Muscle of back (tissue), 11 donors: ENCODE data around the gene NME8. TPM values are rescaled to one million over a fixed set of nuclear protein-coding genes. Genes with fewer than 3 reads are reported as not detected.
A peak's percentile ranks its signal among the peaks of the same experiment; 100 is the strongest.

Source experiments
- DNase-seq, 3 donors: peaks; one replicate each; pipeline versions ENCODE4 v3.0.0 to v3.0.0-alpha.2; 2013
- polyA plus RNA-seq, 10 donors: library from polyadenylated mRNA; unstranded; fragments of 120-200 nt; gene quantifications; one replicate each; pipeline ENCODE4 v1.2.1, GENCODE V29; 2013; ENCODE audit not compliant: insufficient read length in 10 of 10

Gene NME8
- polyA plus RNA-seq, 10 donors, result 0.31 to 0.50 (median 0.42) TPM; not detected in 6

DNA sequence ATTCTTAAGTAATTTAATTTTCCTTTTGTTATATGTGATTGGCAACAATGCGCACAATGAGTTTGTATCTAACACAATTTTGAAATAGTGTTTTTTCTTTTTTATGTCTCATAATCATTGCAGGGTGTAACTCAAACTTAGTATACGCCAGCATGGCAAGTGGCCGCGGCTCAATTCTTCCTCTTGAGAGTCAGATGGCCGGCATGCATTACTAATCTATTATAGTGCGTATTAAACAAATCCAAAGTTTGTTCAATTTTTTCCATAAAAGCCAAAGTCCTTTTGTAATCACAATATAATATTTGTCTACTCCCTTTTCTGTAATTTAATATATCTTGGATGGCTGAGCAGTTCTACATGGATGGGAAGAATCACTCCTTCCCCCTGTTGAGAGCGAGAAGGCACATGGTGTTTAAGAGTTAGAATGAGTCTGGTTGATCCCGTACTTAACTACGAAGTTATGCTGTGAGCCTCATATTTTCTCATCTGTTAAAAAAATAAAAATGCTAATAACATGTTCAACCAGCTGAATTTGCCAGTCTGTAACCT is 84.7 kb downstream of the NME8 start:
- DNase-seq, result peak in 1 of 3 donors; percentile 50

DNA sequence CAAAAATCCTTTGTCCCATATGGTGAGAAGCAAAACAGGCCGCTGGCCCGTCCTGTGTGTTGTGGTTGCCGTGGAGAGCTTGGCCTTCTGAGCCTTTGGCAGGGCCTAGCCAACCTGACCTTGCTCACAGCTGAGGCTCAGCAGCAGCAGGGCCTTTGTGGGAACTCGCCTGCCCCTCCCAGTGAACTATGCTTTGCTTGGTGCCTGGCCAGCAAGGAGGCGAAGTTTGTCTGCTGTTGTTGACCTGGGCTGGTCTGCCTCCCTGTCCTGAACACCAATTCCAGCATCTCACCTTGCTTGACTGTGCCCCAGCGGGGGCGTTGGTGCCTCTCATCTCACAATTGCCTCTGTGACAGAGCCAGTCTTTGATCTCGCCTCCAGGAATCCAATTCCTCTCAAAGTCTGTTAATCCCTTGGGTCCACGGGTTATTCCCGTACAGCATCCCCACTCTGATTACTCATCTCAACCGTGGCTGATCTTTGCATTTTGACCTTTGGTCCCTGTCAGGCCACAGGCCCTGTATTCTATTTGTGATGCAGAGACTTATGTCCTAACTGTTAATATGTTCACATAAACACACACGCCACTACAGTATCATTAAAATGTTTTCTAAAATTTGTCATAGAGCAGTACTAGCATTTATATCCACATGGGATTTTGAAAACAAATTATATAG is 94.7 kb downstream of the NME8 start:
- peak; percentile 77 to 91 (median 83) for DNase-seq

DNA sequence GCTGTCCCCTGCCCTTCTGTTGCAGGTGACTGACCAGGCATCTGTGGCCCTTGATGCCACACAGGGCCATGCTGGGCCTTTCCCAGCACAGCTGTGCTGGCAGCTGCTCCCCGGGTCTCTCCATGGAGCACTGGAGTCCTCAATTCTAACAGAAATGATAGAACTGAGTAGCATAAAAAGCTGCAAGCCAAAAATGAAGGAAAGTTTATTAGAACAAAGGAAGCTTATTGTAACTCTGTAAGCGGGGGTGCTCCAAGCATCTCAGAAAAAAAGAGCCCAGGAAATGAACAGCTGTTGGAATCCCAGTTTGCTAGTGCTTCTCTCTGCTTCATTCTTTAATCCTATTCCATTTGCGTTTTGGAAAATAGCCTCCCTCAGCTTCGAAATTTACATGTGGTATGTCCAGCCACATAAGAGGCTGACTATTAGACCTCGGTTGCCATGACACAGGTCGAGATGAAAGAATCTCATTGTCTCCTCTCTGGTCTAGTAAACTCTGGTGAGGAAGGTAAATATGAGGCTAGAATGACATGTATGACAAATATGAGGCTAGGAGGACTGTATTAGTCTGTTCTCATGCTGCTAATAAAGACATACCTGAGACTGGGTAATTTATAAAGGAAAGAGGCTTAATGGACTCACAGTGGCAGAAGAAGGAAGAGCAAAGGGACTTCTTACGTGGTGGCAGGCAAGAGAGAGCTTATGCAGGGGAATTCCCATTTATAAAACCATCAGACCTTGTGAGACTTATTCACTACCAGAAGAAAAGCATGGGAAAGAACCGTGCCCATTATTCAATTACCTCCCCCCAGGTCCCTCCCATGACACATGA is 95.7 kb downstream of the NME8 start:
- peak; percentile 59 to 85 (median 72) for DNase-seq

DNA sequence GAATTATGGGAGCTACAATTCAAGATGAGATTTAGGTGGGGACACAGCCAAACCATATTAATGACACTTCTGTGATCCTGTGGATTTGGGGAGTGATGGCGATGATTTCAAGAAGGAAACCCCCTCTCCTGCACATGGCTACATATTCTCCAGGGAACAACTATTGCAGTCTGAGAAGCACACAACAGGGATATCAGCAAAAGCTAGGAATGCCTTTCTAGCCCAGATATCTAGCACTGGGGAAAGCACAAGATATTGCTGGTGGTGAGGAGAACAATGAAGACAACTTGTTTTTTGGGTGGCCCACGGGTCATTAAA is 96.3 kb downstream of the NME8 start:
- no peak for DNase-seq

DNA sequence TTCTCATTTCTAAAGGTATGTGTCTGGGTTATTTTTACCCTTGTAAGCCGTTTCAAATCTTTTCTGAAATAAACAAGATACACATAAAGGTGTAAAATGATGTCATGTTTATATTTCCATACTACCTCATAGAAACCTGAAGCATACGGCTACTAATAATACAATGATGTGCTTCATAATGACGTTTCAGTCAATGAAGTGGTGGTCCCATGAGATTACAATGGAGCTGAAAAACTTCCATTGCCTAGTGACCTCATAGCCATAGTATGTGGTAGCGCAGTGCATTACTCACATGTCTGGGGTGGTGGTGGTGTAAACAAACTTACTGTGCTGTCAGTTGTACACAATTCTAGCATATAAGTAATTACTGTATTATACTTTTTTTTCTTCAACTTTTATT is 96.9 kb downstream of the NME8 start:
- no peak for DNase-seq

- no peak for DNase-seq
Observed at GRCh38 chr7:37947138-37947940, 98.9 kb downstream of the NME8 start.

GRCh38 chr7:37947941-37948210 is 99.5 kb downstream of the NME8 start:
- no peak for DNase-seq

Other genes starting within 250 kb of the NME8 start
- gene GPR141, start 164.8 kb upstream of the NME8 start, polyA plus RNA-seq, result 1 to 10 TPM in 1 of 10 donors, under 1 TPM in 6, not detected in 3; 0.14 to 1.4 (median 0.54) TPM
- gene SFRP4, start 68.2 kb downstream of the NME8 start, polyA plus RNA-seq, result 10 to 100 TPM in 9 of 10 donors, 1 to 10 TPM in 1; 9.9 to 79.4 (median 25.9) TPM
- gene EPDR1, start 72.0 kb downstream of the NME8 start, polyA plus RNA-seq, result 100 to 1,000 TPM in 5 of 10 donors, 10 to 100 TPM in 5; 43.9 to 127 (median 100) TPM